Astrocyte (in vitro differentiated cells and primary cell): ENCODE data around the gene KRT79.

Source experiments
- EZH2 ChIP-seq: IDR thresholded peaks from 2 replicates; pipeline ENCODE4 v1.6.1; 2012; ENCODE audit warnings: mild to moderate bottlenecking, low read length, inconsistent platforms; ENCODE audit not compliant: insufficient read depth
- TF ChIP-seq, protein P1 (sequence below): IDR thresholded peaks from 2 replicates; pipeline ENCODE4 v1.5.1; 2011; ENCODE audit warnings: low read depth, mild to moderate bottlenecking, inconsistent platforms, low read length, moderate library complexity; ENCODE audit not compliant: insufficient read depth

- TF ChIP-seq, protein P1, sequence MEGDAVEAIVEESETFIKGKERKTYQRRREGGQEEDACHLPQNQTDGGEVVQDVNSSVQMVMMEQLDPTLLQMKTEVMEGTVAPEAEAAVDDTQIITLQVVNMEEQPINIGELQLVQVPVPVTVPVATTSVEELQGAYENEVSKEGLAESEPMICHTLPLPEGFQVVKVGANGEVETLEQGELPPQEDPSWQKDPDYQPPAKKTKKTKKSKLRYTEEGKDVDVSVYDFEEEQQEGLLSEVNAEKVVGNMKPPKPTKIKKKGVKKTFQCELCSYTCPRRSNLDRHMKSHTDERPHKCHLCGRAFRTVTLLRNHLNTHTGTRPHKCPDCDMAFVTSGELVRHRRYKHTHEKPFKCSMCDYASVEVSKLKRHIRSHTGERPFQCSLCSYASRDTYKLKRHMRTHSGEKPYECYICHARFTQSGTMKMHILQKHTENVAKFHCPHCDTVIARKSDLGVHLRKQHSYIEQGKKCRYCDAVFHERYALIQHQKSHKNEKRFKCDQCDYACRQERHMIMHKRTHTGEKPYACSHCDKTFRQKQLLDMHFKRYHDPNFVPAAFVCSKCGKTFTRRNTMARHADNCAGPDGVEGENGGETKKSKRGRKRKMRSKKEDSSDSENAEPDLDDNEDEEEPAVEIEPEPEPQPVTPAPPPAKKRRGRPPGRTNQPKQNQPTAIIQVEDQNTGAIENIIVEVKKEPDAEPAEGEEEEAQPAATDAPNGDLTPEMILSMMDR = no peak
- TF ChIP-seq EZH2 = no peak
Measured at GRCh38 chr12:52845946-52846345, 11.8 kb upstream of the KRT79 start.
